Measurements from ENCODE around the gene SLC13A5.
"Not testable (repeated sequence)": the region's sequence is repeated elsewhere in the genome, so short reads cannot be mapped to it uniquely, and the experiment has no call there.

The SLC13A5 gene

GRCh38 chr17:6669479-6670212 is 43.5 kb downstream of the SLC13A5 start:
- Histone ChIP-seq H3K9me3 (ENCODE audit: control insufficient read depth, insufficient read depth, low read length) (no peaks in the 10 kb centered on the region), H3K4me1 (ENCODE audit: insufficient read depth, low read length) (no peaks in the 10 kb centered on the region), H3K9ac (ENCODE audit: low read depth, low read length) (no peak overlapping the region)

GRCh38 chr17:6668727-6669425 is 44.3 kb downstream of the SLC13A5 start:
- no peaks in the 10 kb centered on the region for H3K4me1 ChIP-seq (ENCODE audit: insufficient read depth, low read length)

More at GRCh38 chr17:6669479-6670212, 43.5 kb downstream of the SLC13A5 start:
- no peaks in the 10 kb centered on the region for H3K36me3 ChIP-seq (ENCODE audit: insufficient read depth, low read length)

GRCh38 chr17:6668219-6668618 is 45.0 kb downstream of the SLC13A5 start:
- H3K36me3 ChIP-seq (ENCODE audit: insufficient read depth, low read length) = no peaks in the 10 kb centered on the region
- H3K9me3 ChIP-seq (ENCODE audit: control insufficient read depth, insufficient read depth, low read length) = no peaks in the 10 kb centered on the region
- no peaks in the 10 kb centered on the region for H3K4me1 ChIP-seq (ENCODE audit: insufficient read depth, low read length)
- no peak overlapping the region for H3K9ac ChIP-seq (ENCODE audit: low read depth, low read length)

More at GRCh38 chr17:6668727-6669425, 44.3 kb downstream of the SLC13A5 start:
- H3K36me3 ChIP-seq (ENCODE audit: insufficient read depth, low read length) = no peaks in the 10 kb centered on the region
- no peaks in the 10 kb centered on the region for H3K9me3 ChIP-seq (ENCODE audit: control insufficient read depth, insufficient read depth, low read length)
- H3K9ac ChIP-seq (ENCODE audit: low read depth, low read length) = no peak overlapping the region

GRCh38 chr17:6667516-6667915 is 45.7 kb downstream of the SLC13A5 start:
- Histone ChIP-seq H3K36me3 (ENCODE audit: insufficient read depth, low read length) (no peaks in the 10 kb centered on the region), H3K9me3 (ENCODE audit: control insufficient read depth, insufficient read depth, low read length) (no peaks in the 10 kb centered on the region), H3K4me1 (ENCODE audit: insufficient read depth, low read length) (no peaks in the 10 kb centered on the region), H3K9ac (ENCODE audit: low read depth, low read length) (no peak overlapping the region)

DNA sequence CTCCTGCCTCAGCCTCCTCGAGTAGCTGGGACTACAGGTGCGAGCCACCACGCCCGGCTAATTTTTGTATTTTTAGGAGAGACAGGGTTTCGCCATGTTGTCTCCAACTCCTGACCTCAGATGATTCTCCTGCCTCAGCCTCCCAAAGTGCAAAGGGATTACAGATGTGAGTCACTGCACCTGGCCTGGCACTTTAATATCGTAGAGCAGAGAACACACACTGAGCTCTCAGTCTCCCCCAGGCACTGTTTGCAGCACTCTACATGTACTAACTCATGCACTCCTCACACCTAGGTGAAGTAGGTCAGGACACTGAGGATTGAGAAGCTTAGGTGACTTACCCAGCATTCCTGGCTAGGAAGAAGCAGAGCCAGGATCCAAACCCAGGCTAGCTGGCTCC is 46.6 kb downstream of the SLC13A5 start:
- no peak overlapping the region for H3K9ac ChIP-seq (ENCODE audit: low read depth, low read length)
- H3K9me3 ChIP-seq (ENCODE audit: control insufficient read depth, insufficient read depth, low read length) = no peaks in the 10 kb centered on the region

GRCh38 chr17:6666077-6666521 is 47.1 kb downstream of the SLC13A5 start:
- no peaks in the 10 kb centered on the region for H3K4me1 ChIP-seq (ENCODE audit: insufficient read depth, low read length)
- H3K36me3 ChIP-seq (ENCODE audit: insufficient read depth, low read length) = no peaks in the 10 kb centered on the region
- no peaks in the 10 kb centered on the region for H3K9me3 ChIP-seq (ENCODE audit: control insufficient read depth, insufficient read depth, low read length)
- no peak overlapping the region for H3K9ac ChIP-seq (ENCODE audit: low read depth, low read length)

More for the DNA sequence above, 46.6 kb downstream of the SLC13A5 start:
- Histone ChIP-seq H3K36me3 (ENCODE audit: insufficient read depth, low read length) (no peaks in the 10 kb centered on the region), H3K4me1 (ENCODE audit: insufficient read depth, low read length) (no peaks in the 10 kb centered on the region)

- not testable (repeated sequence) for H3K36me3 ChIP-seq (ENCODE audit: insufficient read depth, low read length); H3K9ac ChIP-seq (ENCODE audit: low read depth, low read length); H3K4me1 ChIP-seq (ENCODE audit: insufficient read depth, low read length); H3K9me3 ChIP-seq (ENCODE audit: control insufficient read depth, insufficient read depth, low read length)
Measured at GRCh38 chr17:6663200-6663599, 50.0 kb downstream of the SLC13A5 start.

DNA sequence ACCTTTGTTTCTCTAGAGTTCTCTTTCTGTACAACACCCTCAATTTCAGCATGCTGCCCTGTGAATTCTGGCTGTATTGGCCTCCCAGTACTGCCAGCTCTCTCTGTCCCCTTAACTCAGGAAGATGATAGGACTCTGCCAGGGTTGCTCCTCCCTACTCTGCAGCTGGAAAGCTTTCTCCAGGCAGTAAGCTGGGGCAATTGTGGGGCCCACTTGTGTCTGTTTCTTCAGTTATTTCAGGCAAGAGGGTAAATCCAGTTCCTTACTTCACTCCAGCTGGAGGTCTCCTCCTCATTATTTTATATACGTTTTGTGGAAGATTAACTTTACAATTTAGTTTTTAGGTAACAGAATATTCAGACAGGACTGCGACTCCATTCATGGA is 51.7 kb downstream of the SLC13A5 start:
- no peaks in the 10 kb centered on the region for H3K9me3 ChIP-seq (ENCODE audit: control insufficient read depth, insufficient read depth, low read length)

GRCh38 chr17:6660805-6661463 is 52.2 kb downstream of the SLC13A5 start:
- H3K9ac ChIP-seq (ENCODE audit: low read depth, low read length) = no peak overlapping the region
- no peaks in the 10 kb centered on the region for H3K9me3 ChIP-seq (ENCODE audit: control insufficient read depth, insufficient read depth, low read length)
- no peaks in the 10 kb centered on the region for H3K36me3 ChIP-seq (ENCODE audit: insufficient read depth, low read length)
- no peaks in the 10 kb centered on the region for H3K4me1 ChIP-seq (ENCODE audit: insufficient read depth, low read length)

More for the DNA sequence above, 51.7 kb downstream of the SLC13A5 start:
- no peaks in the 10 kb centered on the region for H3K4me1 ChIP-seq (ENCODE audit: insufficient read depth, low read length)
- H3K36me3 ChIP-seq (ENCODE audit: insufficient read depth, low read length) = no peaks in the 10 kb centered on the region
- no peak overlapping the region for H3K9ac ChIP-seq (ENCODE audit: low read depth, low read length)

- Histone ChIP-seq H3K9me3 (ENCODE audit: control insufficient read depth, insufficient read depth, low read length) (no peaks in the 10 kb centered on the region), H3K9ac (ENCODE audit: low read depth, low read length) (no peak overlapping the region), H3K36me3 (ENCODE audit: insufficient read depth, low read length) (no peaks in the 10 kb centered on the region), H3K4me1 (ENCODE audit: insufficient read depth, low read length) (no peaks in the 10 kb centered on the region)
Measured at GRCh38 chr17:6660101-6660500, 53.1 kb downstream of the SLC13A5 start.

GRCh38 chr17:6658411-6658810 is 54.8 kb downstream of the SLC13A5 start:
- H3K4me1 ChIP-seq (ENCODE audit: insufficient read depth, low read length) = not testable (repeated sequence)

GRCh38 chr17:6657633-6658287 is 55.4 kb downstream of the SLC13A5 start:
- H3K36me3 ChIP-seq (ENCODE audit: insufficient read depth, low read length) = no peaks in the 10 kb centered on the region
- no peaks in the 10 kb centered on the region; the same call in 1 of the 2 replicates for H3K4me1 ChIP-seq (ENCODE audit: insufficient read depth, low read length)
- no peaks in the 10 kb centered on the region for H3K9me3 ChIP-seq (ENCODE audit: control insufficient read depth, insufficient read depth, low read length)
- H3K9ac ChIP-seq (ENCODE audit: low read depth, low read length) = peak overlapping the region; percentile 67; the same call in 1 of the 2 replicates

More at GRCh38 chr17:6658411-6658810, 54.8 kb downstream of the SLC13A5 start:
- H3K9me3 ChIP-seq (ENCODE audit: control insufficient read depth, insufficient read depth, low read length); H3K36me3 ChIP-seq (ENCODE audit: insufficient read depth, low read length); H3K9ac ChIP-seq (ENCODE audit: low read depth, low read length): not testable (repeated sequence)

GRCh38 chr17:6656797-6657632 is 56.2 kb downstream of the SLC13A5 start:
- not testable (repeated sequence) for H3K36me3 ChIP-seq (ENCODE audit: insufficient read depth, low read length); H3K4me1 ChIP-seq (ENCODE audit: insufficient read depth, low read length); H3K9me3 ChIP-seq (ENCODE audit: control insufficient read depth, insufficient read depth, low read length)
- H3K9ac ChIP-seq (ENCODE audit: low read depth, low read length) = peak overlapping the region; percentile 67; the same call in 1 of the 2 replicates

Measured in ES-I3 (cell line).